Measurements from ENCODE around the gene NCKAP1.

Gene NCKAP1

DNA sequence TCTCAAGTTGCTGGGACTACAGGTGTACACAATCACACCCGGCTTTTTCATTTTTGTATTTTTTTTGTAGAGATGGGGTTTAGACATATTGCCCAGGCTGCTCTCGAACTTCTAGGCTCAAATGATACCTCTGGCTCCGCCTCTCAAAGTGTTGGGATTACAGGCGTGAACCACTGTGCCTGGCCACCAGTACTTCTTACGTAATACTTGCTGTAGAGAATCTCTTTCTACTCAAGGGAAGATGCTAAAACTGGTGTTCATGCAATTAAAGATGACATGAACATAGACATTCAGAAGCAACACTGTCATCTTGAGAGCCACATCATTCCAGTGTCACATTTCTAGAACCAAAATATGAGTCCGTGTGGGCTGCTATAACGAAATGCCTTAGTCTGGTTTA lies 118.2 kb downstream of the NCKAP1 start:
- DNase-seq (ENCODE audit: low read depth) = no peak
- TF ChIP-seq, protein P1, sequence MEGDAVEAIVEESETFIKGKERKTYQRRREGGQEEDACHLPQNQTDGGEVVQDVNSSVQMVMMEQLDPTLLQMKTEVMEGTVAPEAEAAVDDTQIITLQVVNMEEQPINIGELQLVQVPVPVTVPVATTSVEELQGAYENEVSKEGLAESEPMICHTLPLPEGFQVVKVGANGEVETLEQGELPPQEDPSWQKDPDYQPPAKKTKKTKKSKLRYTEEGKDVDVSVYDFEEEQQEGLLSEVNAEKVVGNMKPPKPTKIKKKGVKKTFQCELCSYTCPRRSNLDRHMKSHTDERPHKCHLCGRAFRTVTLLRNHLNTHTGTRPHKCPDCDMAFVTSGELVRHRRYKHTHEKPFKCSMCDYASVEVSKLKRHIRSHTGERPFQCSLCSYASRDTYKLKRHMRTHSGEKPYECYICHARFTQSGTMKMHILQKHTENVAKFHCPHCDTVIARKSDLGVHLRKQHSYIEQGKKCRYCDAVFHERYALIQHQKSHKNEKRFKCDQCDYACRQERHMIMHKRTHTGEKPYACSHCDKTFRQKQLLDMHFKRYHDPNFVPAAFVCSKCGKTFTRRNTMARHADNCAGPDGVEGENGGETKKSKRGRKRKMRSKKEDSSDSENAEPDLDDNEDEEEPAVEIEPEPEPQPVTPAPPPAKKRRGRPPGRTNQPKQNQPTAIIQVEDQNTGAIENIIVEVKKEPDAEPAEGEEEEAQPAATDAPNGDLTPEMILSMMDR (IDR thresholded peaks at IDR 0.05; ENCODE audit: insufficient read depth, low read depth, low read length, missing control alignments) = no peak
- no peak overlapping the region for H3K4me3 ChIP-seq (ENCODE audit: low read depth, low read length)

DNA sequence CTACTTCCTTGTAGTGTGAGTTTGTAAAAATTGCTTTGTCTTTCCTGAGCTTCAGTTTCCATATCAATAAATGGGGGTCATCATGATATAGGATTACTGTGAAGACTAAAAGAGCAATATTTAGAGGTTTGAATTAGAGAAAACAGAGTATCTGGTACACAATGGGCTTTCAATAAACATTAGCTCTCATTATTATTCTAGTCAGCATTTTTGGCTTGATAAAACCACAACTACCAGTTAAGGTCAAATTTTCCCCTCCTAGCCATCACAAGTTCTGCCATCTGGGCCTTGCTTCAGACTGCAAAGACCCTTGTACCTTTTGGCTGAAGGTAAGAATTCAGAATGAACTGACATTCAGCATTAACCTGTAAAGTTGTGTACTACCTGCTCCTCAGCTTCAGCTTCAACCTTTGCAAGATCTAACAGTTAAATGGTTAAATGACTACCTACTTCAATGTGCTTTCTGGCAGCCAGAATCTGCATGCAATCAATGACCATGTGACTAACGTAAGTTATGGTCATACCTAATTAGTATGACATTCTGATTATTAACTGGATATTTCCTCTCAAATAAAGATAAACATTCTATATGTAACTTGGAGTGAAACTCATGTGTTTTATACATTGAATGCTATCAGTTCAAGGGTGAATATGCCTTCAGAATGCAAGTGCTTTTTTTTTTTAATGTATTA lies 119.2 kb downstream of the NCKAP1 start:
- TF ChIP-seq, protein P1 (IDR thresholded peaks at IDR 0.05; ENCODE audit: insufficient read depth, low read depth, low read length, missing control alignments) = no peak
- H3K4me3 ChIP-seq (ENCODE audit: low read depth, low read length) = no peak overlapping the region
- DNase-seq (ENCODE audit: low read depth) = no peak

DNA sequence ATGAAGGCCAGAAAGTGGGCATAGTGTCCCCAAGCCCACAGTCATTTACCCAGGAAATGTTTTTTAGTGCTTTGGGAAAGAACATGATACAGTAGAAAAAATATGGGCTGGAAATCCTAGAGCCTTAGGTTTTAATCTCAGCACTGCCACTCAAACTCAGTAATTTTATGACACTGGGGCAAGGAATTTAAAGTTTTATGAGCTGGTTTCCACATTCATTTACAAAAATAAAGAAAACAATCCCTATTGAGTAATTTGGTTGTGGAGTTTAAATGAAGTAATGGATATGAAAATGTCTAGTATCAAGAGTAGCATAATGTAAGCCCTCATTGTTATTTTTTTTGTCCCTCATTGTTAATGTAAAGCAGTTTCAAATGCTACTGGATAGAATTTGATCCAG lies 120.3 kb downstream of the NCKAP1 start:
- TF ChIP-seq, protein P1 (IDR thresholded peaks at IDR 0.05; ENCODE audit: insufficient read depth, low read depth, low read length, missing control alignments) = no peak
- no peak for DNase-seq (ENCODE audit: low read depth)
- no peak overlapping the region for H3K4me3 ChIP-seq (ENCODE audit: low read depth, low read length)

DNA sequence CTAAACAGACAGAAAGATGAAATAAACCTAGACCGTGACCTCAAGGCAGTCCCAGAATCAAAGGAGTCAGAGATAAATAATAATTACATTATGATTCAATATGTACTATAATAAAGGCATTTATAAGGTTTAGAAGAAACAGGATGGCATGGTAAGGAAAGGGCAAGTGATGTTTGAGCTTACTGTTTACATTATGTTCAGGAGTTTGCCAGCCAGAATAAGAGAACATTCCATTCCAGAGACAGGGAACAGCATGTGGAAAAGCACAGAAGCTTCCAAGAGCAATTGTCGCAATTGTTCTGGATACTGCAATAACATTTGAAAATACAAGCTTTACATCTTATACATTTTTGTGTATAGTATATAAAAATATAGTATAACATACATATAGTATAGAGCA lies 121.8 kb downstream of the NCKAP1 start:
- H3K4me3 ChIP-seq (ENCODE audit: low read depth, low read length) = no peak overlapping the region
- no peak for DNase-seq (ENCODE audit: low read depth)
- TF ChIP-seq, protein P1 (IDR thresholded peaks at IDR 0.05; ENCODE audit: insufficient read depth, low read depth, low read length, missing control alignments) = no peak

DNA sequence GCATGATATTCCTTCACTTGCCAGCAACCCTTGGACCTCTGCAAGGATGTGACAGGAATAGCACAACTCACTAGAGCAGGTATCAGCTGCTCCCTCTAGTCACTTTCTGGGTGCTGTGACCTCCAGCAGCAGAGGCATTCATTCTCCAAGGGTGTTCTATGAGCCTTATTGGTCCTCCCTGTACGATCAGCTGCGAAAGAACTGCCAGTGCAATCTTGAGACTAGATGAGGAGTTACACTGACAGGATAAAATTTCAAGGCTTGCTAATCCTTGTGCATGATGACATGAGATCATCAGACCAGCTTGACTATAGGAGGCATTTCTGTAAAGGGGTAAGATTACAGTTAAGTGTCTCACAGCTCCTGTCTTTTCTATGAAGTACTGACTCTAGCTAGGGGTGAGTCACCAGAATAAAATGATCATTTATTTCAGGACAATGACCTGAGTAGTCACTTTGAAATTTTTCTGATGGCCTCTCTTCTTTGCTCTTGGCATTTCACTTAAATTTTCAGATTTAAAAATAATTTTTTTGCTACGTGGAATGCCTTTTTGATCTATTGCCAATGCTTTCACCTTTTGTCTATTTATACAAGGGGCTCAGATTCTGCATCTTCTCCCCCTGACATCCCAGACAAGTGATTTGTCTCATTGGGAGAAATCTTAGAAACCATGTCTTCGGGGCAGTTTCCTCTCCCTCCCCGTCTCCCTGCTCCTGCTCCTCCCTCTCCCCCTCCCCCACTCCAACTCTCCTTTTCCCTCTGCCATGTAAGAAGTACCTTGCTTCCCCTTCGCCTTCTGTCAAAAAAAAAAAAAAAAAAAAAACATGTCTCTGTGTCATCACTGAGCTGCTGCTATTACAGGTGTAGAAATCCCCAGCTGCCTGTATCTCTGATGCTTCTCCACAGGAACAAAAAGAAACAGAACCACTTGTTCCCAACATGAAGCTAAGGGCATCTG lies 122.6 kb downstream of the NCKAP1 start:
- TF ChIP-seq, protein P1 (IDR thresholded peaks at IDR 0.05; ENCODE audit: insufficient read depth, low read depth, low read length, missing control alignments) = no peak
- no peak overlapping the region for H3K4me3 ChIP-seq (ENCODE audit: low read depth, low read length)
- DNase-seq (ENCODE audit: low read depth) = no peak

DNA sequence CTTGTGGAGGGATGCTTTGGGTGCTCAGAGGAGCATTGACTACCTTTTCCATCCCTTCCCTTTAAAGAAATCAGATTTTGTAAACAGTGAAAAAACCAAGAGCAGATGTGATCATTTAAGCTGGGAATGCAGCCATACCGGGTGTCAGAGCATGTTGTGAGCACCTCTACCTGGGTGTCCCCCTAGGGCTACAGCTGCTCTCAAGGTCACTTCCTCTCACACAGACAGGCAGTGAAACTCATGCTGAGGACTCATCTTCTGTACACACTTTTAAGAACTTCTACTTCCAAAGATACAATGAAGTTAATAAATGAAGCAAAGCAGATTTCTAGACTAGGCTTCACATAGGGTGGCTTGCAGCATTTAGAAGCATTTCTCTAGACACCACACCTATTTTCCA lies 123.4 kb downstream of the NCKAP1 start:
- DNase-seq (ENCODE audit: low read depth) = no peak
- TF ChIP-seq, protein P1 (IDR thresholded peaks at IDR 0.05; ENCODE audit: insufficient read depth, low read depth, low read length, missing control alignments) = no peak
- no peak overlapping the region for H3K4me3 ChIP-seq (ENCODE audit: low read depth, low read length)

Measured in GM12865 (cell line).